GM19463 (cell line): Measurements from ENCODE around the gene GFOD1.
"Not testable (repeated sequence)": the region's sequence is repeated elsewhere in the genome, so short reads cannot be mapped to it uniquely, and the experiment has no call there.

ENCODE experiments used
- ATAC-seq: cut with Tn5 transposase; IDR thresholded peaks from one replicate; pipeline ENCODE4 v1.9.1; 2021; ENCODE audit warnings: mild to moderate bottlenecking, moderate library complexity; ENCODE audit not compliant: unreplicated experiment

The GFOD1 gene

DNA sequence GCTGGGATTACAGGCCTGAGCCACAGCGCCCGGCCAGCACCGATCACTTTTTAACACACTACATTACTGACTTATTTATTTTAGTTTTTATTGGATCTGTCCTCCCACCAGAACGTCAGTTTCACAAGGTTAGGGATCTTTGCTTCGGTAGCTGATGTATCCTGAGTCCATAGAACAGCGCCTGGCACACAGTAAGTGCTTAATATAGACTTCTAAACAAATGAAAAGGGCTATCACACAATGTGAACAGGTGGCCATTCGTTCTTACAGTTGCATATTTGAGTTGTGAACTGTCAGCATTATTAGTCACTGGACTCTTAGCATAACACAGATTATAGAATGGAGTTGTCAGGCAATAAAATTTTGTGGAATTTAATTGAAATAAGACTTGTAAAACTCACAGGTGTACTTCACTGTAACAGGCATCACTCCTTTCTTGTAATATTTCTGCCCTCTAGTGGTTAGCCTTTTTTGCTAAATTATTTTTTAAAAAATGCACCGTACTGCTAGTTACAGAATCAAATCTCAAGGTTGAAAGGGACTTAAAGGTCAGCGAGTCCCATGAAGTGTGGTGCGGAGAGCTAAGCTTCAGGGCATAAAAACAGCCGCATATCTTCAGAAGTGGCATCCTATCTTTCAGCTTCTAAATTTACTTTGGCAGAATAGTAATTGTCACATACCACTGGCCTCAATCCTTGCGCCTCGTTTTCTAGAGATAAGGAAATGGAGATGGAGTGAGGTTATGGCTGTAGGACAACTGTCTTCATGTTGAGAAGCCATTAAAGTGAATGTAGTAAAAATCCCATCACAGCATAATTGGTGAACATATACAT lies 155.7 kb downstream of the GFOD1 start:
- no peak for ATAC-seq

DNA sequence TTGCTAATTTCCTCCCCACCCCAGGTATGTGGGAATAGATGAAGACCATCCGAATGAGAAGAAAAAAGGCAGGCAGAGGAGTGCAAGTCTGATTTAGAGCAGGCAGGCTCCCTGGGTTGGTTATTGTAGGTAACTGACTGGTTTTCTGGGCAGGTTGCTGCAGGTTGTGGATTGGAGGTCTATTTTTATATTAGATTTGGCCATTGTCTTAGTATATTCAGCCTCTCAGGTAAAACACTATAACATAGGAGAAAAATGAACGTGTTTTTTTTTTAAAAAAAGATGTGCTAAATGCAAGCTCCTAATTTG lies 158.6 kb downstream of the GFOD1 start:
- no peak for ATAC-seq

DNA sequence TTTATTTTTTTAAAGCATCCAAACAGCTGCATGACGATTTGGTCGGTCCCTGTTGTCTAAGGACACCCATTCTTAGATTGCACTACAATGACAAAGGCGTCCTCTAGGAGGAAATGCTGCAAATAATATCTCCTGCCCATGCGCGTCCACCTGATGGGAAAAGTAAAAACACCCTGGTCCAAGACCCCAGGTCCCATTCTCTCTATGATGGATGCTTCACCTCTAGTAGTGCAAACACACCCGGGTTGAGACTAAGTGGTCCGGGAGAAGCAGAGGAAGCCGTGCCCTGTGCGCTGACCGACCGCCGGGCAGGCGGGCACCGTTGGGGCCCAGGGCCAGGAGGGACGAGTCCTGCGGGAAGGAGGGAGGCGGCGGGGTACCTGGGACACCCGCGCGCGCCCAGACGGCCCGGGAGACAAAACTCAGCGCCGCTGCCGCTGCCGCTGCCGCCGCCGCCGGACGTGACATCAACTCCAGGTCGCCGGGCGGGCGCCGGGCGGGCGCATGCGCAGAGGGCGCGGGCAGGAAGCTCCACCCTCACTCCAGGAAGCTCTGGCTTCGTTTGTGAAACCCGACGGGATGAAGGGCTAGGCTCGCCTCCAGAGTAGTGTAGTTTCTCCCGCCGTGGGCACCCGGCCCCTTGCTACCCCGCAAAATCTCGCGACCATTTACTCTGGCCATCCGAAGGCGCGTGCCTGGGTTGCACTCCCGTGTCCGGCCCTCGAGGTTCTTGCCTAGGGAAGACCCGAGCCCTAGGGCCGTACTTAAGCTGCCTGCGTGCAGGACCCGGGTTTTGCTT lies 159.1 kb downstream of the GFOD1 start, which contains the start of gene TBC1D7:
Gene TBC1D7 (minus strand): TSS at position 462 of the 799 bp plus-strand sequence. CDS start 1,639 bp downstream, outside the sequence.
- peak; percentile 90 for ATAC-seq

DNA sequence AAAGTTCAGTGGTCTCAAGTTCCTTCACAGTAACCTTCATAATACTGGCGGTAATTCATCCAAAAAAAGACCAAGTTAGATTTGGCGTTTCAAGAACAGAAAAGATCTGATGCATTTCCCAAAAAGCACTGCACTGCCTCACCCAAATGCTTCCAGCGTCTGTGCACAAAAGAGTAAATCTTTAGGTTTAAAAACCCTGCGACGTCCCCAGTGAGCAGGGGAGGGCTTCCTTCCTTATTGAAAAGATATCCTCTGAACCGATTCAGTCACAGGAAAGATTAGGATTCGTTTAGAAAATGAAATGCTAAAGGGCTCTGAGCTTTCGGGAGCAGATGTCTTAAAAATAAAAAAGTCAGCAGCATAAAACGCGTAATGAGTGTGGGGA lies 159.7 kb downstream of the GFOD1 start:
- ATAC-seq = no peak

DNA sequence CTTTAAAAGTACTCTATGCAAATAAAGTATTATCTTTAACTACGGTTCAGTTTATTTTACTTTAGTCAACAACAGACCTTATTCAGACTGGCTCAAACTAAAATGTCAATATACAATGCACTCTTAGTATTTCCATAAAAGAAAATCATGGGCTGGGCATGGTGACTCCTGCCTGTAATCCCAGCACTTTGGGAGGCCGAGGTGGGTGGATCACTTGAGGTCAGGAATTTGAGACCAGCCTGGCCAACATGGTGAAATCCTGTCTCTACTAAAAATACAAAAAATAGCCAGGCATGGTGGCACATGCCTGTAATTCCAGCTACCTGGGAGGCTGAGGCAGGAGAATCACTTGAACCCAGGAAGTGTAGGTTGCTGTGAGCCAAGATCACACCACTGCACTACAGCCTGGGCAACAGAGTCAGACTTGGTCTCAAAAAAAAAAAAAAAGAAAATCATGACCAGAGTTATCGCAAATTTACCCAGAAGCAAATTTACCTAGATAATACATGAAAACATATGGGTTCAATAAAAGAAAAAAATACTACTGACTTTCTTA lies 161.3 kb downstream of the GFOD1 start:
- ATAC-seq = not testable (repeated sequence)

DNA sequence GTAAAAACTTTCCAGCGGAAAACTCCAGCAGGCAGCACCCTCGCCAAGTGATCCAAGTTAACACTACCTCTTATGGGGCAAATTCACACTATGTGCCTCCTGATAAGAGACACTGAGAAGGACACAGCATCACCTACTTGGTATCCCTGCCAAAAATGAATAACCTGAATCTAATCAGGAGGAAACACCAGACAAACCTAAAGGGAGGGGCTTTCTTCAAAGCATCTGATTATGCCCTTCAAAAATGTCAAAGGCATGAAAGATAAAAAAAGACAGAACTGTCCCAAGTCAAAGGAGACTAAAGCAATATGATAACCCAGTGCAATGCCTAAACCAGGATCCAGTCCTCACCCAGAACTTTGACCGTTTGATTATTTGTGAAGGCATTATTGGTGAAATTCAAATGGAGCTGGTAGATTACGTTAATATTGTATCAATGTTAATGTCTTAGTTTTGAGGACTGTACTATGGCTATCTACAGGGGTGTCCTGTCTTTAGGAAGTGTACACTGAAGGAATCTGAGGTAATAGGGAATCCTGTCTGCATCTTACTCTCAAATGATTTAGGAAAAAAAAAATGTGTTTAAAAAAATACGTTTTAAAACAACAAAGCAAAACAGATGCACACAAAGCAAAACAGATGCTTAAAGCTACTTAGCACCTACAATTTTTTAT lies 167.4 kb downstream of the GFOD1 start:
- no peak for ATAC-seq

DNA sequence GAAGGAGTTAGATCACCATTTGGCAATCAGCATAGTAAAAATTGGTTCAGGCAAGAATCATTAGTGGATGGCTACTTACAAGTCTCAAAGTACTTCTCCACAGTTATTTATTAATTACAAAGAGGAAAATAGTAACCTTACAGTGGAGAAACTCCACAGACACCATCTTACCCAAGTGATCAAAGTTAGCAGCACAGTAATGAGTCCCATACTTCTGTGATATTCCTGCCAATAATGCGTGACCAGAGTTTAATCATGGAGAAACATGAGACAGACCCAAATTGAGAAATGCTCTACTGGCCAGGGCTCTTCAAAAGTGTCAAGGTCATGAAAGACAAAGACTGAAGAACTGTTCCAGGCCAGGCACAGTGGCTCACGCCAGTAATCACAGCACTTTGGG lies 168.6 kb downstream of the GFOD1 start:
- no peak for ATAC-seq

DNA sequence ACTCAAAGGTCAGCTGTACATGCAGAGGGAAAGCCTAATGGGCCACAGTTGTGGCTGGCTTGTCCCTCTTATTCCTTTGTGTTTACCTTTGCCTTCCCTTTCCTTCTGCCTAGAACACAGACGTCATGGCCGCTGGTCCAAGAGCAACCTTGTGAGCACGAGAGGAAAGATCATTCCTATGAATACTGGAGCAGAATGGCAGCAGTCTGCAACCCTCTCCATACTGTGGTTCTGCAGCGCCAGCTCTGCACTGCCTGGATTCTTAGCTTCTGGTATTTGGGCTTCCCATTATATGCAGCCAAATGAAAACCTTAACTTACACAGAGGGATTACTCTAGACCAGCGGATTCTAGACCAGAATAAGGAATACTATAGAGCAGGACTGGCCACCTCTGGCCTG lies 171.5 kb downstream of the GFOD1 start:
- no peak for ATAC-seq

DNA sequence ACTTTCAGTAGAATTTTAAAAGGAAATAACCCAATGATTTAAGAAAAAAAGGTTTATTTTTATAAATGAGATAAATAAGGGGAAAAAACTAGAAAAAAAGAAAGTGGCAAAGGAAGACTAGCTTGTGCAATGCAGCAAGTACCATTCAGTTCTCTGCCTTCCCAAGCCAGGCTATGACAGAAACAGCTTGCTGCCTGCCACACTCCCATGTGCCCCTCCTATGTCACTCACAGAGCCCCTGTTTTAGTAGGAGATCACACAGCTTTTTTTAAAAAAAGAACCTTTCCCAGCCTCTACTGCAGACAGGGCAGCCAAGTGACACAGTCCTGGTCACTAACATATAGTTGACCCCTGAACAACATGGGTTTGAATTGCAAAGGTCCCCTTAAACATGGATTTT lies 172.6 kb downstream of the GFOD1 start:
- ATAC-seq = no peak

DNA sequence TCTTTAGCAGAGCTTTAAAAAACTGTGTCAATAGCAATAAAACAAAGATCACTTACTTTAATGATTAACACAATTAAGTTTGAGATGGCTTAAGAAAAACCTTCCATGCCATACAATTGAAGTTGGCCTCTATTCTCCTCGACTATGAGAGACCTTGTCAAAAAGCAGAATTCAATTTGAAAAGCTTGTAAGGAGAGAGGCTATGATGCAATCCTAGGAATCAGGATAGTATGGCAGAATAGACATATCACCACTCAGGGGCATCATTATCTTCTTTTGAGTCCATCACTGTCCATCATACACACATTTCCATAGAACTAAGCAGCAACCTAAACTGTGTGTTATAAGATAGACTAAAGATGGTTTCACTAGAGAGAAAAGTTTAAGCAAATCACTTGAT lies 176.2 kb downstream of the GFOD1 start:
- no peak for ATAC-seq

DNA sequence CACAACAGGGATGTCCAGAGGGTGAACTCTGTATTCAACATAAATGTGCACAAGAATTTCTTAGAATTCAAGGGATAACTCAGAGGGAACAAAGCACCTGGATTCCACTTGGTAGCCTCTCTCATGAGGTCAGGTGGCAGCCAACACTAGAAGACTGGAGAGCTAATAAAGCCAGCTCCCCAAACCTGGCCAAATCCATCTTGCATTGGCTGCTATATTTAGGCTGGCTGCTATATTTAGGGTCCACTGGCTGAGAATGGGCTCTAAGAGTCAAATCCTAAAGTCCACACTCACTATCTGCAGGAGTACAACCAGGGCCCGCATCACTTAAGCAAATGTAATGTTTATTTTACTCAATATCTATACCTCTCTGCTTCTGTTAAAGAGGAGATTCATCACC lies 179.1 kb downstream of the GFOD1 start:
- no peak for ATAC-seq
